K562 (cell line): ENCODE measurements around the gene C6orf47. TPM values are rescaled to one million over a fixed set of nuclear protein-coding genes. Genes with fewer than 3 reads are reported as not detected.

ENCODE experiments used
- CHAMP1 ChIP-seq: fragments of 450-650 bp; IDR thresholded peaks from 2 replicates; pipeline ENCODE4 v1.6.1; 2016; ENCODE audit warnings: mild to moderate bottlenecking
- EP300 ChIP-seq: IDR thresholded peaks from 2 replicates; pipeline ENCODE4 v1.6.1; 2012; ENCODE audit warnings: low read length, improper control_type of control experiment
- HDAC1 ChIP-seq, 2 experiments: fragments of 450-650 bp; IDR thresholded peaks; 2 replicates each; pipeline ENCODE4 v1.6.1; 2016 to 2017; ENCODE audit warnings: inconsistent platforms in 1 of 2, mild to moderate bottlenecking in 1 of 2, moderate library complexity in 1 of 2
- LARP7 ChIP-seq: fragments of 450-650 bp; IDR thresholded peaks from 2 replicates; pipeline ENCODE4 v1.6.1; 2016
- NFIC ChIP-seq: fragments of 450-650 bp; IDR thresholded peaks from 2 replicates; pipeline ENCODE4 v1.6.1; 2017; ENCODE audit warnings: mild to moderate bottlenecking, inconsistent platforms
- RNF219 ChIP-seq: fragments of 250-450 bp; sonication (Bioruptor Pico); IDR thresholded peaks from 2 replicates; pipeline ENCODE4 v1.5.0; 2022; ENCODE audit warnings: mild to moderate bottlenecking
- SIX5 ChIP-seq, 2 experiments: IDR thresholded peaks; 2 replicates each; pipeline ENCODE4 v1.6.1; 2011; ENCODE audit warnings: low read length in 2 of 2, borderline replicate concordance in 1 of 2, low read depth in 1 of 2, mild to moderate bottlenecking in 1 of 2, moderate library complexity in 1 of 2; ENCODE audit not compliant: insufficient read depth in 1 of 2
- SP2 ChIP-seq: IDR thresholded peaks from 2 replicates; pipeline ENCODE4 v1.6.1; 2011; ENCODE audit warnings: mild to moderate bottlenecking, low read depth, low read length, moderate library complexity; ENCODE audit not compliant: poor library complexity, severe bottlenecking; ENCODE audit errors: extremely low read depth
- STAT6 ChIP-seq: sonication (generic); formaldehyde crosslinking; IDR thresholded peaks from 2 replicates; pipeline ENCODE4 v1.8.1; 2023; ENCODE audit warnings: mild to moderate bottlenecking, missing genetic modification reagents
- ZNF318 ChIP-seq, 2 experiments: fragments of 450-650 bp; IDR thresholded peaks; 2 replicates each; pipeline ENCODE4 v1.6.1; 2016; ENCODE audit warnings: mild to moderate bottlenecking in 2 of 2, borderline replicate concordance in 1 of 2, low read depth in 1 of 2, moderate library complexity in 1 of 2
- polyA plus RNA-seq, 8 experiments: library from polyadenylated mRNA; depleted of rRNA in 4 of 8; stranded (reverse) in 5 of 8; unstranded in 3 of 8; fragments of >200 nt; fragmentation: Nextera tagmentation in 2 of 8; fragmentation: Illumina TruSeq in 1 of 8; extraction: Ambion mirVana in 2 of 8; extraction: Trizol in 1 of 8; gene quantifications; 2 replicates each; pipeline versions ENCODE4 v1.2.1 to v1.2.3, GENCODE V29; 2011 to 2014; ENCODE audit warnings: inconsistent platforms in 1 of 8, missing spikeins in 1 of 8
- total RNA-seq, 7 experiments: library from RNA; depleted of rRNA in 6 of 7; stranded (reverse); fragments of >200 nt in 6 of 7; fragmentation: Illumina TruSeq in 2 of 7; extraction: Trizol in 2 of 7; gene quantifications; 2 replicates each; pipeline versions ENCODE4 v1.2.1 to v1.2.3, GENCODE V29; 2011 to 2021; ENCODE audit warnings: low replicate concordance in 1 of 7

Gene C6orf47
- total and polyA plus RNA-seq, 9 of the 15 experiments (the other 6 are each of a cell fraction or from before 2014, with no cell fraction given) = 0.14 to 43.8 (median 27.0) TPM

- TF ChIP-seq ZNF318 (IDR thresholded peaks at IDR 0.05; ENCODE audit: borderline replicate concordance in 1 of 2, low read depth in 1 of 2) (peak in 1 of 2 experiments; percentile 16; a peak in 1 of 4 replicates), RNF219 (no peak), LARP7 (0 out of 2 replicates have a peak, but pooled peaks have one; percentile 36), SIX5 (IDR thresholded peaks at IDR 0.05; ENCODE audit: borderline replicate concordance in 1 of 2, insufficient read depth in 1 of 2, low read depth in 1 of 2, low read length in 2 of 2) (0 out of 4 replicates have a peak, but pooled peaks of 1 of the 2 experiments have one; percentile 12), STAT6 (CRISPR knock-in tag) (peak; percentile 87; the same call in 1 of the 2 replicates), CHAMP1 (no peak), SP2 (no peak), EP300 (no peak), NFIC (0 out of 2 replicates have a peak, but pooled peaks have one; percentile 6), HDAC1 (IDR thresholded peaks at IDR 0.05) (peak in 1 of 2 experiments; percentile 52; a peak in 2 of 4 replicates)
Measured at GRCh38 chr6:31697555-31697954, 37.0 kb upstream of the C6orf47 start (continued).
